ENCODE measurements around the gene HTR3A.

HTR3A gene

DNA sequence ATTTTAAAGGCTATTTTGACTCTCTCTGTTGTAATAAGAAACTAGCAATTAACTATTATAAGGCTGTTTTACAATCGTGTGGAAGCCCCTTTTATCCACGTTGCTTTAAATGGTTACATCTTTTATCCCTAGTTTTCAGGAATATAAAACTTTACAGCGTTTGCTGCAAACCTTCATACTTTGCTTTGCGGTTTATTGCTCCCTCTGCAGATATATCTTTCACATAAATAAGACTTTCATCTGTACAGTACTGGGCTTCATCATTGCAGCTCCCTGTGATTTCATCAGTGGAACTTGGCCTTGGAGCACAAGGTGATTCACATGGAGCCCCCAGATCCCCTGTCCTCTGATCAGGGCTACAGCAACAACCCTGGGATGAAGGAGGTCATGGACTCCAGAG, 25.6 kb downstream of the HTR3A start:
- Histone ChIP-seq H3K9me3 (ENCODE audit: insufficient read depth, low read depth, low read length) (no peaks in the 10 kb centered on the region), H2BK12ac (ENCODE audit: low read length) (no peak overlapping the region), H3K4me1 (ENCODE audit: control insufficient read depth in 1 of 2, insufficient read depth in 2 of 2, low read length in 2 of 2) (no peaks in the 10 kb centered on the region), H4K8ac (ENCODE audit: low read depth, low read length) (no peak overlapping the region), H3K27me3 (ENCODE audit: insufficient read depth, low read length) (no peaks in the 10 kb centered on the region), H2BK5ac (ENCODE audit: low read depth, low read length, poor library complexity) (no peak overlapping the region), H3K9ac (ENCODE audit: low read length) (no peak overlapping the region), H3K14ac (ENCODE audit: low read length) (no peak overlapping the region), H3K79me2 (ENCODE audit: control insufficient read depth, insufficient read depth, low read length, poor library complexity) (no peaks in the 10 kb centered on the region), H2AK5ac (ENCODE audit: low read length) (no peak overlapping the region), H3K4me3 (ENCODE audit: low read depth, low read length) (no peak overlapping the region), H2BK120ac (ENCODE audit: insufficient read depth, low read length, poor library complexity) (no peak overlapping the region), H3K4ac (ENCODE audit: low read depth, low read length) (no peak overlapping the region), H3K23ac (ENCODE audit: low read length) (no peak overlapping the region), H3K36me3 (ENCODE audit: control insufficient read depth in 1 of 2, insufficient read depth in 2 of 2, low read length in 2 of 2) (no peaks in the 10 kb centered on the region), H4K12ac (ENCODE audit: low read depth, low read length) (no peak overlapping the region), H2AFZ (ENCODE audit: insufficient read depth, low read length, poor library complexity) (no peak overlapping the region), H3K4me2 (ENCODE audit: low read length) (no peak overlapping the region), H3K27ac (ENCODE audit: low read depth, low read length) (no peak overlapping the region), H3K79me1 (ENCODE audit: low read length) (no peaks in the 10 kb centered on the region), H3K18ac (ENCODE audit: low read length) (no peak overlapping the region), H4K91ac (ENCODE audit: low read depth, low read length) (no peak overlapping the region)
- DNase-seq = no peak
- WGBS (ENCODE audit: extremely low coverage, insufficient coverage, insufficient read length) = no CpG with 5 or more reads among the region's 4 CpGs

DNA sequence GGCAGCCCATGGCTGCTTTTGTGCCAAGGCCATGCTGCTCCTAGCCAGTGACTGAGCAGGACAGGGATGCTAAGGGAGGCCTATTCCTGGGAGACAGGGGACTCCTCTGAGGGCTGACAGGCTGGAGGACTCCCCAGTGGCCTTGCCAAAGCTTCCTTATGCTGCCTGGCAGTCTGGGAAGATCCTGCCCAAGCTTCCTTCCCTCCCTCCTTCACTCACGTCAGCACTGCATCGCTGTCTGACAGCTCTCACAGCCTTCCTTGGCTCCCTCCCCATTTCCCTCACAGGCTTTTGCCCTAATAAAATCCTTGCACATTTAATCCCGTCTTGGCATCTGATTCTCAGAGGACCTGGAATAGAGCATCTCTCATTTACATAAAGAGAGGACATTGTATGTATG, 26.5 kb downstream of the HTR3A start:
- Histone ChIP-seq H3K18ac (ENCODE audit: low read length) (no peak overlapping the region), H2BK12ac (ENCODE audit: low read length) (no peak overlapping the region), H2BK5ac (ENCODE audit: low read depth, low read length, poor library complexity) (no peak overlapping the region), H4K12ac (ENCODE audit: low read depth, low read length) (no peak overlapping the region), H3K23ac (ENCODE audit: low read length) (no peak overlapping the region), H3K27me3 (ENCODE audit: insufficient read depth, low read length) (no peaks in the 10 kb centered on the region), H3K4me2 (ENCODE audit: low read length) (no peak overlapping the region), H3K9me3 (ENCODE audit: insufficient read depth, low read depth, low read length) (no peaks in the 10 kb centered on the region), H3K36me3 (ENCODE audit: control insufficient read depth in 1 of 2, insufficient read depth in 2 of 2, low read length in 2 of 2) (no peaks in the 10 kb centered on the region), H4K8ac (ENCODE audit: low read depth, low read length) (no peak overlapping the region), H3K9ac (ENCODE audit: low read length) (no peak overlapping the region), H4K91ac (ENCODE audit: low read depth, low read length) (no peak overlapping the region), H2AFZ (ENCODE audit: insufficient read depth, low read length, poor library complexity) (no peak overlapping the region), H2AK5ac (ENCODE audit: low read length) (no peak overlapping the region), H3K4ac (ENCODE audit: low read depth, low read length) (no peak overlapping the region), H3K4me1 (ENCODE audit: control insufficient read depth in 1 of 2, insufficient read depth in 2 of 2, low read length in 2 of 2) (no peaks in the 10 kb centered on the region), H3K27ac (ENCODE audit: low read depth, low read length) (no peak overlapping the region), H3K4me3 (ENCODE audit: low read depth, low read length) (no peak overlapping the region), H2BK120ac (ENCODE audit: insufficient read depth, low read length, poor library complexity) (no peak overlapping the region), H3K79me1 (ENCODE audit: low read length) (no peaks in the 10 kb centered on the region), H3K79me2 (ENCODE audit: control insufficient read depth, insufficient read depth, low read length, poor library complexity) (no peaks in the 10 kb centered on the region), H3K14ac (ENCODE audit: low read length) (no peak overlapping the region)
- no peak for DNase-seq
- WGBS (ENCODE audit: extremely low coverage, insufficient coverage, insufficient read length) = no CpG with 5 or more reads among the region's 3 CpGs

DNA sequence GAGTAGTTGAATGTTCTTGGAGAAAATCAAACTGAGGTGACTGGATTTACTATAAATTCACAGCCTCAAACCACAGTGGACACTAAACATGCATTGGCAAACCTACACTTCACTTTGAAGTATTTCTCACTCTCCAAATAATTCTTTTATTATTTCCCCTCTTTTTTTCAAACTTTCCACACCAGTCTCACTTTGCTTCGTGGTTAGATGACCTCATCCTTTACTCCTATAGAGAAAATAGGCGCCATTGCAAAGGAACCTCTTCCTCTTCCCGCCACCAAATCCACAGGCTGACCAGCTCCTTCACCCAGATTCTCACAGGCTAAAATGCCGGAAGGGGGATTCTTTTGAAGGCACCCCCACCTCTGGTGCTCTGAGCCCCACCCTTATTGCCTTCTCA, 33.4 kb downstream of the HTR3A start:
- WGBS (ENCODE audit: extremely low coverage, insufficient coverage, insufficient read length) = no CpG with 5 or more reads among the region's 4 CpGs
- no peak overlapping the region for H3K14ac ChIP-seq (ENCODE audit: low read length)

DNA sequence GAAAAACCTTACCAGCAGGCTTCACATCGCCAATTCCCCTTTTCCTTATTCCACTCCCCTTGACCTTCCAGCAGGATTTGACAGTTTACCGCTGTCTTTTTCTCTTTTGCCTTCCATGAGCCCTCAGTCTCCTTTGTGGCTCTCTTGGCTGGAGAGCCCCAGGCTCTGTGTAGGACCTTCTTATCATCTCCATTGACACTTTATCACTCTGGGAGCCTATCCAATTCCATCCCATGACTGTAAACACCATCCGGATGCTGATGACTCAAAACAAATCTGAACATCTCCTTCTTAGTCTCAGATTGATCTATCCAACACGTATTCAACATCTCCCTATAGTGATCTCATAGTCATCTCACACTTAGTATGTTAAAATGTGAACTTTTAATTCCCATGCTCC, 36.0 kb downstream of the HTR3A start:
- no peak overlapping the region for H3K14ac ChIP-seq (ENCODE audit: low read length)
- H3K27me3 ChIP-seq (ENCODE audit: insufficient read depth, low read length) = no peaks in the 10 kb centered on the region
- no peak overlapping the region for H2BK12ac ChIP-seq (ENCODE audit: low read length)
- H2BK5ac ChIP-seq (ENCODE audit: low read depth, low read length, poor library complexity) = no peak overlapping the region
- no peak overlapping the region for H3K18ac ChIP-seq (ENCODE audit: low read length)
- H3K27ac ChIP-seq (ENCODE audit: low read depth, low read length) = no peak overlapping the region
- no CpG with 5 or more reads among the region's 4 CpGs for WGBS (ENCODE audit: extremely low coverage, insufficient coverage, insufficient read length)
- no peaks in the 10 kb centered on the region for H3K79me1 ChIP-seq (ENCODE audit: low read length)
- H3K9me3 ChIP-seq (ENCODE audit: insufficient read depth, low read depth, low read length) = peaks cover 1% of the 10 kb centered on the region
- no peak overlapping the region for H4K91ac ChIP-seq (ENCODE audit: low read depth, low read length)
- H3K79me2 ChIP-seq (ENCODE audit: control insufficient read depth, insufficient read depth, low read length, poor library complexity) = no peaks in the 10 kb centered on the region
- H3K9ac ChIP-seq (ENCODE audit: low read length) = no peak overlapping the region
- H2BK120ac ChIP-seq (ENCODE audit: insufficient read depth, low read length, poor library complexity) = no peak overlapping the region
- no peak overlapping the region for H3K4ac ChIP-seq (ENCODE audit: low read depth, low read length)
- H2AFZ ChIP-seq (ENCODE audit: insufficient read depth, low read length, poor library complexity) = no peak overlapping the region
- H3K4me2 ChIP-seq (ENCODE audit: low read length) = no peak overlapping the region
- no peak overlapping the region for H4K12ac ChIP-seq (ENCODE audit: low read depth, low read length)
- no peak overlapping the region for H4K8ac ChIP-seq (ENCODE audit: low read depth, low read length)
- no peaks in the 10 kb centered on the region for H3K36me3 ChIP-seq (ENCODE audit: control insufficient read depth in 1 of 2, insufficient read depth in 2 of 2, low read length in 2 of 2)
- H3K4me3 ChIP-seq (ENCODE audit: low read depth, low read length) = no peak overlapping the region
- no peak overlapping the region for H3K23ac ChIP-seq (ENCODE audit: low read length)
- H2AK5ac ChIP-seq (ENCODE audit: low read length) = no peak overlapping the region
- no peaks in the 10 kb centered on the region for H3K4me1 ChIP-seq (ENCODE audit: control insufficient read depth in 1 of 2, insufficient read depth in 2 of 2, low read length in 2 of 2)
- no peak for DNase-seq

More for the DNA sequence above, 33.4 kb downstream of the HTR3A start:
- Histone ChIP-seq H3K27me3 (ENCODE audit: insufficient read depth, low read length) (no peaks in the 10 kb centered on the region), H2AFZ (ENCODE audit: insufficient read depth, low read length, poor library complexity) (no peak overlapping the region), H3K4me3 (ENCODE audit: low read depth, low read length) (no peak overlapping the region), H3K79me2 (ENCODE audit: control insufficient read depth, insufficient read depth, low read length, poor library complexity) (no peaks in the 10 kb centered on the region), H4K12ac (ENCODE audit: low read depth, low read length) (no peak overlapping the region), H4K8ac (ENCODE audit: low read depth, low read length) (no peak overlapping the region), H2BK120ac (ENCODE audit: insufficient read depth, low read length, poor library complexity) (no peak overlapping the region), H2BK5ac (ENCODE audit: low read depth, low read length, poor library complexity) (no peak overlapping the region), H3K9me3 (ENCODE audit: insufficient read depth, low read depth, low read length) (no peaks in the 10 kb centered on the region), H3K4ac (ENCODE audit: low read depth, low read length) (no peak overlapping the region), H2BK12ac (ENCODE audit: low read length) (no peak overlapping the region), H4K91ac (ENCODE audit: low read depth, low read length) (no peak overlapping the region), H3K9ac (ENCODE audit: low read length) (no peak overlapping the region), H3K4me1 (ENCODE audit: control insufficient read depth in 1 of 2, insufficient read depth in 2 of 2, low read length in 2 of 2) (no peaks in the 10 kb centered on the region), H3K79me1 (ENCODE audit: low read length) (no peaks in the 10 kb centered on the region), H3K23ac (ENCODE audit: low read length) (no peak overlapping the region), H3K4me2 (ENCODE audit: low read length) (no peak overlapping the region), H3K18ac (ENCODE audit: low read length) (no peak overlapping the region), H3K36me3 (ENCODE audit: control insufficient read depth in 1 of 2, insufficient read depth in 2 of 2, low read length in 2 of 2) (no peaks in the 10 kb centered on the region), H3K27ac (ENCODE audit: low read depth, low read length) (no peak overlapping the region), H2AK5ac (ENCODE audit: low read length) (no peak overlapping the region)
- DNase-seq = no peak

Measured in trophoblast cell (in vitro differentiated cells and primary cell).